HepG2 (cell line): ENCODE results near the gene CHST4. TPM values are rescaled to one million over a fixed set of nuclear protein-coding genes. Genes with fewer than 3 reads are reported as not detected.

Source experiments
- ATAC-seq: fragments of 200-7000 bp; cut with Tn5 transposase; 3 replicates; pipeline ENCODE4 v1.9.1; 2020; ENCODE audit warnings: mild to moderate bottlenecking, moderate library complexity
- BruUV-seq: library from RNA; stranded (reverse); fragments of 400-500 nt; replicated peaks from 2 replicates; lab custom pipeline; 2021; lab: Mats Ljungman, UMichigan
- CTCF ChIA-PET: fragments of 300-600 bp; formaldehyde crosslinking; extraction: SDS; loops from one replicate; lab custom pipeline; 2021; ENCODE audit warnings: low total read pairs, inconsistent platforms, low intra/inter-chr PET ratio; lab: Yijun Ruan, JAX
- POLR2A ChIA-PET: fragments of 350-600 bp; sonication (Branson Sonifier 250); formaldehyde crosslinking; loops from one replicate; lab custom pipeline; 2020; ENCODE audit warnings: antibody characterized with exemption, inconsistent platforms; lab: Yijun Ruan, JAX
- DNase-seq: peaks from one replicate; pipeline ENCODE4 v3.0.0-alpha.2; 2015; ENCODE audit warnings: low spot score
- FAIRE-seq: peaks from 3 replicates; lab custom pipeline; 2011; peaks lifted over from hg19 to GRCh38; lab: Jason Lieb, UNC
- H2AFZ ChIP-seq: one replicate; pipeline ENCODE4 v1.6.1; 2011; ENCODE audit warnings: low read length, inconsistent platforms
- H3K27ac ChIP-seq: fragments of 300-600 bp; 3 replicates; pipeline ENCODE4 v1.8.0; 2011; ENCODE audit warnings: mixed run types, mild to moderate bottlenecking, mixed read lengths, low read length, inconsistent platforms; ENCODE audit not compliant: insufficient read depth; ENCODE audit errors: extremely low read length
- H3K27me3 ChIP-seq, 2 experiments: fragments of 200-600 bp in 1 of 2; 2 replicates in 1 of 2; 3 replicates in 1 of 2; pipeline versions ENCODE4 v1.6.0 to v1.8.0; 2011; ENCODE audit warnings: low read length in 2 of 2, mild to moderate bottlenecking in 2 of 2, moderate library complexity in 2 of 2, inconsistent platforms in 1 of 2; ENCODE audit not compliant: insufficient read depth in 2 of 2, control insufficient read depth in 1 of 2
- H3K36me3 ChIP-seq, 2 experiments: fragments of 200-600 bp in 1 of 2; replicated peaks in 1 of 2; 2 replicates in 1 of 2; 3 replicates in 1 of 2; pipeline versions ENCODE4 v1.5.1 to v1.8.0; 2011; ENCODE audit warnings: low read length in 2 of 2, inconsistent platforms in 1 of 2; ENCODE audit not compliant: insufficient read depth in 2 of 2, control insufficient read depth in 1 of 2
- H3K4me1 ChIP-seq: 2 replicates; pipeline ENCODE4 v1.5.1; 2012; ENCODE audit warnings: low read length, inconsistent platforms; ENCODE audit not compliant: insufficient read depth
- H3K4me2 ChIP-seq: 2 replicates; pipeline ENCODE4 v1.6.0; 2011; ENCODE audit warnings: low read depth, low read length, inconsistent platforms
- H3K4me3 ChIP-seq, 3 experiments: fragments of 200-600 bp in 1 of 3; sonication (generic), shearing (Covaris generic) in 1 of 3; replicated peaks in 1 of 3; 2 replicates each; pipeline ENCODE4 v1.5.1; 2011 to 2016; ENCODE audit warnings: low read length in 3 of 3, inconsistent platforms in 2 of 3, low read depth in 2 of 3, mild to moderate bottlenecking in 2 of 3, control low read depth in 1 of 3, mixed read lengths in 1 of 3; ENCODE audit not compliant: insufficient read depth in 1 of 3
- H3K79me2 ChIP-seq: one replicate; pipeline ENCODE4 v1.6.1; 2011; ENCODE audit warnings: low read length, inconsistent platforms; ENCODE audit not compliant: insufficient read depth
- H3K9ac ChIP-seq: 2 replicates; pipeline ENCODE4 v1.6.0; 2011; ENCODE audit warnings: mild to moderate bottlenecking, low read depth, low read length, inconsistent platforms; ENCODE audit not compliant: insufficient read depth
- H3K9me3 ChIP-seq: 2 replicates; pipeline ENCODE4 v1.5.1; 2012; ENCODE audit warnings: mild to moderate bottlenecking, low read length
- H4K20me1 ChIP-seq: 2 replicates; pipeline ENCODE4 v1.6.0; 2011; ENCODE audit warnings: inconsistent platforms, mild to moderate bottlenecking, low read length, moderate library complexity; ENCODE audit not compliant: insufficient read depth
- AGO2 ChIP-seq: fragments of 200-400 bp; formaldehyde crosslinking; optimal IDR thresholded peaks from 2 replicates; pipeline ENCODE3; 2017; ENCODE audit warnings: mild to moderate bottlenecking, low read depth, low read length, moderate library complexity
- FOXM1 ChIP-seq: sonication (generic); formaldehyde crosslinking; IDR thresholded peaks from 2 replicates; pipeline ENCODE4 v1.5.0; 2020; ENCODE audit warnings: missing genetic modification reagents
- SCMH1 ChIP-seq: sonication (generic); formaldehyde crosslinking; IDR thresholded peaks from 2 replicates; pipeline ENCODE4 v1.9.0; 2021; ENCODE audit warnings: missing genetic modification reagents, mild to moderate bottlenecking, borderline replicate concordance
- TOE1 ChIP-seq: sonication (generic); formaldehyde crosslinking; IDR thresholded peaks from 2 replicates; pipeline ENCODE4 v1.4.0; 2020; ENCODE audit warnings: mild to moderate bottlenecking, missing genetic modification reagents
- ZBED4 ChIP-seq: sonication (generic); formaldehyde crosslinking; IDR thresholded peaks from 2 replicates; pipeline ENCODE4 v1.4.0; 2020; ENCODE audit warnings: missing genetic modification reagents, borderline replicate concordance
- ZNF335 ChIP-seq: sonication (generic); formaldehyde crosslinking; IDR thresholded peaks from 2 replicates; pipeline ENCODE4 v1.4.0; 2020; ENCODE audit warnings: missing genetic modification reagents
- ZNF558 ChIP-seq: sonication (generic); formaldehyde crosslinking; IDR thresholded peaks from 2 replicates; pipeline ENCODE4 v1.9.0; 2022; ENCODE audit warnings: mild to moderate bottlenecking, missing genetic modification reagents, borderline replicate concordance
- ZNF570 ChIP-seq: sonication (generic); formaldehyde crosslinking; IDR thresholded peaks from 2 replicates; pipeline ENCODE4 v1.4.0; 2020; ENCODE audit warnings: mild to moderate bottlenecking, missing genetic modification reagents, borderline replicate concordance
- WGBS: methylation state at CpG from one replicate; pipeline ENCODE4 v1.1.6; 2017; ENCODE audit warnings: low lambda C conversion rate; 5-methylcytosine and 5-hydroxymethylcytosine counted together
- in situ Hi-C: cut with HindIII; loops from 2 replicates; pipeline ENCODE4 v1.10.0; 2017; ENCODE audit warnings: low pct_unique_long_range_greater_than_20kb; ENCODE audit not compliant: extremely low pct_ligation_motif_present
- intact Hi-C: fragments of 100-400 bp; cut with micrococcal nuclease; formaldehyde crosslinking; loops from one replicate; pipeline ENCODE4 v1.10.0; 2022; ENCODE audit not compliant: unreplicated experiment
- polyA plus RNA-seq, 8 experiments: library from polyadenylated mRNA; depleted of rRNA in 3 of 8; stranded (reverse) in 7 of 8; unstranded in 1 of 8; fragments of >200 nt; fragmentation: Illumina TruSeq in 4 of 8; extraction: Trizol in 4 of 8; gene quantifications; 2 replicates each; pipeline versions ENCODE4 v1.2.1 to v1.2.3, GENCODE V29; 2011 to 2016; ENCODE audit warnings: low read depth in 4 of 8, missing spikeins in 1 of 8, mixed read lengths in 1 of 8; ENCODE audit not compliant: insufficient read depth in 1 of 8
- total RNA-seq, 5 experiments: library from RNA; depleted of rRNA; stranded (reverse); fragments of >200 nt; fragmentation: Illumina TruSeq; extraction: Trizol; gene quantifications; 2 replicates each; pipeline ENCODE4 v1.2.3, GENCODE V29; 2016; ENCODE audit warnings: low read depth in 1 of 5

The CHST4 gene
- total and polyA plus RNA-seq, 2 of the 13 experiments (the other 11 are each of a cell fraction or from before 2014, with no cell fraction given): not detected

GRCh38 chr16:71520550-71520949, 5.7 kb upstream of the CHST4 start:
- in situ Hi-C loops: no loop called here
- CTCF ChIA-PET: no interaction called here
- Histone ChIP-seq H3K4me1 (peaks cover 7% of the 10 kb centered on the region; the same call in 1 of the 2 replicates), H3K79me2 (no peaks in the 10 kb centered on the region), H3K4me2 (no peak overlapping the region), H3K27me3 (peaks cover 1 to 47% of the 10 kb centered on the region in 2 experiments; a peak in 4 of 5 replicates), H3K9ac (no peak overlapping the region), H2AFZ (no peak overlapping the region), H3K9me3 (no peaks in the 10 kb centered on the region), H3K4me3 (no peak overlapping the region), H4K20me1 (no peaks in the 10 kb centered on the region), H3K27ac (no peak overlapping the region), H3K36me3 (no peaks in the 10 kb centered on the region)
- FAIRE-seq (no peak), ATAC-seq (no peak), DNase-seq (no peak)
- intact Hi-C loops: no loop called here
- POLR2A ChIA-PET: no interaction called here
- 37% methylated on average over 3 of the region's 3 CpGs for WGBS
- no TSS peak for BruUV-seq
- TF ChIP-seq FOXM1 (CRISPR knock-in tag) (no peak), AGO2 (no peak), ZNF558 (CRISPR knock-in tag) (no peak), TOE1 (no peak), ZBED4 (no peak), SCMH1 (CRISPR knock-in tag) (no peak), ZNF570 (CRISPR knock-in tag) (no peak), ZNF335 (no peak)
